ENCODE data around the gene NEU3.
"Not testable (repeated sequence)": the region's sequence is repeated elsewhere in the genome, so short reads cannot be mapped to it uniquely, and the experiment has no call there.

The NEU3 gene

DNA sequence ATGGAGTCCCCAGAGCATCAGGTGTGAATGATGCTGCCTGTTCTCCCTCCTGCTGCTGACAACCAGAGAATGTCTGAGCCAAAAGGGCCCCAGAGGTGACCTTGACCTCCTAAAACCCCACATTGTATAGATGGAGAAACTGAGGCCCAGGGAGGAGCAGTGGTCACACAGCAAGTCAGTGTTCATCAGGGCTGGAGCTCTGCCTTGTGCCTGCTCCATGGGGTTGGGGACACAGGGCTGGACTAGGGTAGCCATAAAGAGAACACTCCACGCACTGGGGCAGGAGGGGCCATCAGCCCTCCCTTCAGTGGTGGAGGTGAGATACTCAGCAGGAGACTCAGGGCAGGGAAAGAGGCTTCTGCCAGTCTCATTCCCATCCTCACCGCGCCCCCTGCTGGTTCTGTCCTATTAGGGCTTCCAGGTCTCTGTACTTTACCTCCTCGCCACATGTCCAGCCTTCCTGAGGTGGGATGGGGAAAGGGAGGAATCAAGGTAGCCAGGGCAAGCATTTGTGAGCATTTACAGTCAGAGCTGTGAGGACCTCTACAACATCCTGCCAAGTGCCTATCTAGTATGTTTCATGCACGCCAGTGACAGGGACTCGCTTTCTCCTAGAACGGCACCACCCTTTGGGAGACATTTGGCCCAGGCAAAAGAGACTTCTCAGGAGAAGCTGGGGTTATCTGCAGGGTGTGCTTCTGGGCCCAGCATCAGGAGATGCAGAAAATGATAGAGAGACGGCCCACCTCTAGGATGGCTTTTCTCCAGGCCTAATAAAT is 43.2 kb downstream of the NEU3 start:
- DNase-seq, result peak; percentile 85

GRCh38 chr11:75032550-75032935 is 43.8 kb downstream of the NEU3 start:
- no peak for DNase-seq

- DNase-seq, result no peak
These were observed 45.2 kb downstream of the NEU3 start for GRCh38 chr11:75033916-75034315.

GRCh38 chr11:75035256-75035655 is 46.5 kb downstream of the NEU3 start:
- no peak for DNase-seq

- DNase-seq, result no peak
These were observed 47.3 kb downstream of the NEU3 start for GRCh38 chr11:75035911-75036565.

DNA sequence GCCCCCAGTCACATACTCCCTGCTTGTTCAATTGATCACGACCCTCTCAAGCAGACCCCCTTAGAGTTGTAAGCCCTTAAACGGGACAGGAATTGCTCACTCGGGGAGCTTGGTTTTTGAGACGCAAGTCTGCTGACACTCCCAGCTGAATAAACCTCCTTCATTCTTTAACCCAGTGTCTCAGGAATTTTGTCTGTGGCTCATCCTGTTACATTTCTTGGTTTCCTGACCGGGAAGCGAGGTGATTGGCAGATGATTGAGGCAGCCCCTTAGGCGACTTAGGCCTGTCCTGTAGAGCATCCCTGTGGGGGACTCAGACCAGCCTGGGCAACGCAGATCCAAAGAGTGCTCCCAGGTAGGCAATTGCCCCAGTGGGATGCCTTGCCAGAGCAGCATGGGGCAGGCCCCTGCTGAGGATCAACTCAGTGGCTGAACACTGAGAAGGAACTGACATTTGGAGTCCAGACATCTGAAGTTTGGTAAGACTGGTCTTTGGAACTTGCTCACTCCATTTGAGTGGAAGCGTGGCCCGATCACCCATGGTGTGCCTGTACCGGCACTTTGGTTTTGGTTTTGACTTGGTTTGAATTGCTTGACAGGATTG is 51.5 kb downstream of the NEU3 start:
- no peak for DNase-seq

DNA sequence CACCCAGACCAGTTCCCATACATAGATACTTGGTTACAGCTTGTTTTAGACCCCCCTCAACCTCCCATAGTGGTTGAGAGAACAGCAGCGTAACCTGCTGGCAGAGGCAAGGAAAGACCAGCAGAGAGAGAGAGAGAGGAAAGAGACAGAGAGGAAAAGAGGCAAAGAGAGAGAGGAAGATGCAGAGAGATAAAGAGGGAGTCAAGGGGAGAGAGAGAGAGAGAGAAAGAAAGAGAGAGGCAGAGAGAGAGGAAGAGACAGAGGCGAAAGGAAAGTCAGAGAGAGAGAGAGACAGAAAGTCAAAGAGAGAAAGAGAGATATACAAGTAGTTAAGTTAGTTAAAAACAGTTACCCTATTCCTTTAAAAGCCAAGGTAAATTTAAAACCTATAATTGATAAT is 52.5 kb downstream of the NEU3 start:
- DNase-seq, result no peak

GRCh38 chr11:75041821-75042220 is 53.1 kb downstream of the NEU3 start:
- DNase-seq, result not testable (repeated sequence)

GRCh38 chr11:75044381-75045170 is 55.8 kb downstream of the NEU3 start:
- not testable (repeated sequence) for DNase-seq

DNA sequence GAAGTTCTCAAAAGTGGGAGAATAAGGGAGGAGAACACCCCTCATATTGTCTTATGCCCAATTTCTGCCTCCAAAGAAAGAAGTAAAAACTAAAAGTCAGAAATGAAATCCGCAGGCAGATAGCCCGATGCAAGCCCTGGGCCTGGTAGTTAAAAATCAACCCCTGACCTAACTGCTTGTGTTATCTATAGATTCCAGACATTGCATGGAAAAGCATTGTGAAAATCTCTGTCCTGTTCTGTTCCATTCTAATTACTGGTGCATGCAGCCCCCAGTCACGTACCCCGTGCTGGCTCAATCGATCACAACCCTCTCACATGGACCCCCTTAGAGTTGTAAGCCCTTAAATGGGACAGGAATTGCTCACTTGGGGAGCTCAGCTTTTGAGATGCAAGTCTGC is 57.9 kb downstream of the NEU3 start:
- DNase-seq, result not testable (repeated sequence)

DNA sequence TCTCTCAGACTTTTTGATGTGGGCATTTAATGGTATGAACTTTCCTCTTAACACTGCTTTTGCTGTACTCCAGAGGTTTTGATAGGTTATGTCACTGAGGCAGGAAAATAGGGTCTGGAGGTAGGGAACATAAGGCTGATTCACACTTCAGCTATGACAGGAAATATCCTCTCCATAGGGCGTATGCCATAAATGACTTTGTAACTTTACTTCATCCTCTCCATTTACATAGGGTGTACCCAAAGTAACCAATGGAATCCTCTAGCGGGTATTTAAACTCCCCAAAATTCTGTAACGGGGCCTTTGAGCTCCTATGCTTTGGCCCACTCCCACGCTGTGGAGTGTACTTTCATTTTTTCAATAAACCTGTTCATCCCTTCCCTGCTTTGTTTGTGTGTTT is 58.5 kb downstream of the NEU3 start:
- no peak for DNase-seq

DNA sequence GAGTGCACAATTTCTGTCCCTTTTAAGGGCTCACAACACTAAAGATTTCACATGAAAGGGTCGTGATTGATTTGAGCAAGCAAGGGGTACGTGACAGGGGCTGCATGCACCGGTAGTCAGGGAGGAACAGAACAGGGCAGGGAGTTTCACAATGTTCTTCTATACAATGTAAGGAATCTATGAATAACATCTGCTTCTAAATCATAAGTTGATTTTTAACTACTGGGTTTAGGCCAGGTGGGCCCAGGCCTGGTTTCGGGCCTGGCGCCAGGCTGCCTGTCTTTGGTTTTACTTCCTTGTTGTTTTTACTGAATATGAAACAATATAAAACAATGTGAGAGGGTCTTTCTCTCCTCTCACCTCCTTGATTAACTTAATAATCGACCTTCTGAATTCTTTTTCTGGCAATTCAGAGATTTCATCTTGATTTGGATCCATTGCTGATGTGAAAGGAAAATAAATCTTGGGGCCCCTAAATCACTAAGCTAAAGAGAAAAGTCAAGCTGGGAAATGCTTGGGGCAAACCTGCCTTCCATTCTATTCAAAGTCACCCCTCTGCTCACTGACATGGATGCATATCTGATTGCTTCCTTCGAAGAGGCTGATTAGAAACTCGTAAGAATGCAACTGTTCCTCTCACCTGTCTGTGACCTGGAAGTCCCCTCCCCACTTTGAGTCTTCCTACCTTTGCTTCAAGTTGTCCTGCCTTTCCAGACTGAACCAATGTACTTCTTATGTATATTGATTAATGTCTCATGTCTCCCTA is 61.0 kb downstream of the NEU3 start:
- not testable (repeated sequence) for DNase-seq

DNA sequence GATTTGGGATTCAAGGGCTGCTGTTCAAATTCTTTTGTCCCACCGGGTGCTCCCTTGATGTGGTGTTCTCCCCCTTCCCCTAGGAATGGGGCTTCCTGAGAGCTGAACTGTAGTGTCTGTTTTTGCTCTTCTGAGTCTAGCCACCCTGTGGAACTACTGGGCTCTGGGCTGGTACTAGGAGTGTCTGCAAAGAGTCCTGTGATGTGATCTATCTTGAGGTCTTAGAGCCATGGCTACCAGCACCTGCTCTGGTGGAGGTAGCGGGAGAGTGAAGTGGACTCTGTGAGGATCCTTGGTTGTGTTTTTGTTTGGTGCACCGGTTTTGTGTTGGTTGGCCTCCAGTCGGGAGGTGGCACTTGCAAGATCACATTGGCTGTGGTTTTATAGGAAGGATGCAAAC is 61.8 kb downstream of the NEU3 start:
- DNase-seq, result no peak

- no peak for DNase-seq
These were observed 62.3 kb downstream of the NEU3 start for GRCh38 chr11:75051043-75051442.

DNA sequence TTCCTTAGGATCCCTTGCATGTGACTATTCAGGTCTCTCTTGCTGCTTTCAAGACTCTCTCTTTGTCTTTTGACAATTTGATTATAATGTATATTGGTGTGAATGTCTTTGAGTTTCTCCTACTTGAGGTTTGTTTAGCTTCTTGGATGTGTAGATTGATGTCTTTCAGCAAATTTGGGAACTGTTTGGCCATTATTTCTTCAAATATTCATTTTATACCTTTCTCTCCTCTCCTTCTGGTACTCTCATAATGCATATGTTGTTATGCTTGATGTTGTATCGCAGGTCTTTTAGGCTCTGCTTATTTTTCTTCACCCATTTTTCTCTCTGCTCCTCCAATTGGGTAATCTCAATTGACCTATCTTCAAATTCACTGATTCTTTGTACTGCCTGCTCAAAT is 63.7 kb downstream of the NEU3 start:
- no peak for DNase-seq

DNA sequence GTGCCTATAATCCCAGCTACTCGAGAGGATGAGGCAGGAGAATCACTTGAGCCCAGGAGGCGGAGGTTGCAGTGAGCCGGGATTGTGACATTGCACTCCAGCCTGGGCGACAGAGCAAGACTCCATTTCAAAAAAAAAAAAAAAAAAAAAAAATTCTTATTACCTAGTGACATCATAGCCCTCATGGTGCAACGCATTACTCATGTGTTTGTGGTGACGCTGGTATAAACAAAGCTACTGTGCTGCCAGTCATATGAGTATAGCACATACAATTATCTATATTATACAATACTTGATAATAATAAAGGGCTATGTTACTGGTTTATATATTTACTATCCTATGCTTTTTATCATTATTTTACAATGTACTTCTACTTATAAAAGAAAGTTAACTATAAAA is 66.8 kb downstream of the NEU3 start:
- no peak for DNase-seq

- no peak for DNase-seq
These were observed 68.1 kb downstream of the NEU3 start for GRCh38 chr11:75056814-75057213.

- DNase-seq, result no peak
These were observed 70.6 kb downstream of the NEU3 start for GRCh38 chr11:75059299-75059698.

GRCh38 chr11:75063741-75064314 is 75.1 kb downstream of the NEU3 start:
- no peak for DNase-seq

DNA sequence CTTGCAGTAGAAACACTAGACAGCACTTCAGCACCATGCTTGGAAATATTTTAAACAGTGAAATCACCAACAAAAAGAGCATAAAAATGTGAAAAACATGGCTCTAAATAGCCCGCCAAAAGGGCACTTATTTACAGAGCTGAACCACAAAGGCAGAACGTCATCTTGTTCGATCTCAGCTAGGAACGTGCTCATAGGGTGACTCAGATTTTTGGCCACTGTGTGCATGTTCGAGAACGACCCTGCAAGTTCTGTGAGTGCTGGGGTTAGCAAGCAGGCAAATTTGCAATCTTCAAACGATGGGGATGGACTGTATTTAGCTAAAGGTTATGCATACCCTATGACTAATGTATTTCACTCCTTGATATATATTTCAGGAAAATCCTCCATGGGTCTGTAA is 77.3 kb downstream of the NEU3 start:
- DNase-seq, result no peak

Data from activated effector memory CD4-positive, alpha-beta T cell treated with anti-CD3 and anti-CD28 coated beads, Interleukin-2, amount 50 U/mL, for 16 hours (primary cell).